IPS DF 4.7 (cell line): Measurements from ENCODE around the gene DPP10.

Source experiments
- DNase-seq: peaks from one replicate; pipeline ENCODE4 v3.0.0-alpha.2; 2013; ENCODE audit warnings: low spot score; ENCODE audit errors: extremely low read depth

DPP10 gene

GRCh38 chr2:115848192-115848591, 1405.8 kb downstream of the DPP10 start:
- no peak for DNase-seq

GRCh38 chr2:115867024-115867423, 1424.6 kb downstream of the DPP10 start:
- DNase-seq = no peak

GRCh38 chr2:115874427-115874826, 1432.0 kb downstream of the DPP10 start:
- no peak for DNase-seq

GRCh38 chr2:115880558-115880957, 1438.1 kb downstream of the DPP10 start:
- no peak for DNase-seq

GRCh38 chr2:115887209-115887776, 1444.9 kb downstream of the DPP10 start:
- DNase-seq = no peak
